ENCODE results near the gene HDDC2. TPM values are rescaled to one million over a fixed set of nuclear protein-coding genes. Genes with fewer than 3 reads are reported as not detected.
"Not testable (repeated sequence)": the region's sequence is repeated elsewhere in the genome, so short reads cannot be mapped to it uniquely, and the experiment has no call there.

HDDC2 gene
- total RNA-seq, 1 donor from 2014 or later, result 92.0 TPM

GRCh38 chr6:125310994-125311649, 9.4 kb upstream of the HDDC2 start:
- ATAC-seq, result peak; percentile 86
- intact Hi-C loops (cut with micrococcal nuclease), result loop anchor here (2.0 to 5.0 kb wide), 2 partner anchors 441 to 458 kb away; no protein-coding TSS in a partner anchor

DNA sequence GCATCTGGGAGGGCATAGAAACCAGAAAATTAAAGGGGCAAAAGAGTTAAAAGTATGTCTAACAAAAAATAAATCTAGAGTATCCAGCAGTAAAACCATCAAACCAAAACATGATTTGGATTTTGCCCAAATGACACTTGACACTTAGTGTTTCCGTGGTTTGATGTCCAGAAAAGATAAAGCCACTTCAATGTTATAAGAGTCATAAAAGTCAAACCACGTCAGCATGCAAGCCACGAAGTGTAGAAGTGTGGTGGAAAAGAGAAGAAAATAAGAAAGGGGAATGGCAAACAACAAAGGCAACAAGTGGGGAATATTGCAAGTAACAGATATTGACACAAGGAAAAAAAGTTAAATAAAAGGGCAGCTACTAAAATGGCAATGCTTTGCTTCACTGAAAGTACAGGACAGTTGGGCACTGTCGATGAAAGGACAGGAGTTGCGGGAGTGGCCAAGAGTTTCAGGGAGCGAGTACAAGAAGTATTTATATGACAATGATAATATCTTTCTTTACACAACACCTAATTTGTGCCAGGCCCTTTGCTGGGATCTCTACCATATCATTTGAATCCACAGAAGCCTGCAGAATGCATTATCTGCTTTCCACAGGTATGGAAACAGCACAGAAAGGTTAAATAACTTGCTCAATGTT, 6.3 kb upstream of the HDDC2 start:
- intact Hi-C loops (cut with micrococcal nuclease), result no loop called here
- ATAC-seq (no peak), DNase-seq (no peak)

More at GRCh38 chr6:125310994-125311649, 9.4 kb upstream of the HDDC2 start:
- no peak for DNase-seq

DNA sequence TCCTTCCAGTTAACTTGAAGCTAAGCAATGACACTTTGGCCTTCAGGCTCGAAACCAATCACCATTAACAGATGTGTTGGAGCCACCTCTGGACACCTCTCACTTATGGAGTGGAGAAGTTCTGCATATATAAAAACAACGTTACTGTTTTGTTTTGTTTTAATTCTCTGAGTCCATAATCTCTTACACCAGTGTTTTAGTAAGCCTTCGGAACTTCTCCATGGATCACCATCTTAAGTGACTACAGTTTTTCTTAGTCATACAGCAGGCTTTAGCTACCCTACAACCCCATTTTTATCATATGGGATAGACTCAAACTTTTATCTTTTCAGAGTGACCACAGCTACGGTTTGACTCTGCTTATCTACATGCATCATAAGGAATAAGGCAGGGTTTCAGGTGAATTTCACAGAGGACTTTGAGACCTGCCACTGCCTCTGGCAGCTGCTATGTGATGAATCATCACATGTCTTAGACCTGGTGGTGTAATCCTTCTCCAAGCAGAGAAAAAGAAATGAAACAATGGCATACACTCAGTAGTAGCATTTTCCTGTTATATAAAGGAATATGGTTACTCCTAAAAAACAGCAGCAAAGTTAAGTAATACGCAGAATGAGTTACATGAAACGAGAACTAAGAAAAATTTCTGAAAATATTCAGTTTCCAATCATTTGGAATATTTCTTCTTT, 5.5 kb upstream of the HDDC2 start:
- DNase-seq, result no peak
- intact Hi-C loops (cut with micrococcal nuclease), result no loop called here
- no peak for ATAC-seq

DNA sequence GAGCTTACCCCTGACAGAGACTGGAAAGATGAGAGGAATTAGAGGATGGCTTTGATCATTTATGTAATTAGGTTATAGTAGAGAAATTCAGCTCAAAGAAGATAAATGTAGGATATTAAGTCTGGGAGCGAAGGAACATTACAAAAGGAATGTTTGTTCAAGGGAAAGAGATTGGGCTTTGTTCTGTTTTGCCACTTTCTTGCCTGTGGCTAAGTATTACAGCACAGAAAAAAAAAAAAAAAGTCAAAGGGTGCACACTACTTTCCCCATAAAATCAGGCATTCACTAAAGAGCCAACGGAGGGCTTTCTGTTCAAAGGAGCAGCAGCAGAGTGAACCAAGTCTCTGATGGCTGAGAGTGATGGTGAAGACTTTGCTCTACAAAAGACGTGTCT, 5.0 kb upstream of the HDDC2 start:
- DNase-seq, result no peak
- no peak for ATAC-seq
- intact Hi-C loops (cut with micrococcal nuclease), result no loop called here

DNA sequence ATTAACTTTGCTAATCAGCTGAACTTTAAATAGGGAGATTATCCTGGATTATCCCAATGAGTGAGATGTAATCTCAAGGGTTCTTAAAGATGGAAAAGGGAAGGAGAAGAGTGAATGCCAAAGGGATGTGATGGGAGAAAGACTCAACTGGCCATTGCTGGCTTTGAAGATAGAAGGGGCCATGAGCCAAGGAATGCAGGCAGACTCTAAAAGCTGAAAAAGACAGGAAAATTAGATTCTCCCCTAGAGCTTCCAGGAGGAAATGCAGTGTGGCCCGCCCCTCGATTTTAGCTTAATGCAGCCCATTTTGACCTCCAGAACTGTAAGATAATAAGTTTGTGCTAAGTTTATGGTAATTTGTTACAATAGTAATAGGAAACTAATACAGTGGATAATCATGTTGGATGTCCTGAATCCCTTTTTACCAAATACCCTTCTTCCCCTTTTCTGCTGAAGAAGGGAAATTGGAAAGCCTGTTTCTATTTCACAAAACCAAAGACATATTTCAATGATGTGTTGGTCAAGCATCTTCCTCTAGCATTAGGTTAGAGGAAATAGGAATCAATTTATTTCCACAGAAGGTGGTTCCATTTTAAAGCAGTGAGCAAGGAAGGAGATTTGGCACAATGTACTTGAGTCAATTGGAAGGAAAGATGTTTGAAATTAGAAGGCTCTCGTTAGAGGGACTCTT, 3.3 kb upstream of the HDDC2 start:
- intact Hi-C loops (cut with micrococcal nuclease), result loop anchor here (5.0 kb wide), 1 partner anchor 153 kb away; the partner anchor contains the start of gene TPD52L1
- DNase-seq, result no peak
- no peak for ATAC-seq

DNA sequence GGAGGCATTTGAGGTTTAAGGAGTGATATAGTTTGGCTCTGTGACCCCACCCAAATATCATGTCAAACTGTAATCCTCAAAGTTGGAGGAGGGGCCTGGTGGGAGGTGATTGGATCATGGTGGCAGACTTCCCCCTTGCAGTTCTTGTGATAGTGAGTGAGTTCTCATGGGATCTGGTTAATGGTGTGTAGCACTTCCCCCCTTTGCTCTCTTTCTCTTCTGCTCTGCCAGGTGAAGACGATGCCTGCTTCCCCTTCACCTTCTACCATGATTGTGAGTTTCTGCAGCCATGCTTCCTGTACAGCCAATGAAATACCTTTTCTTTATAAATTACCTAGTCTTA, 1.7 kb upstream of the HDDC2 start:
- DNase-seq (no peak), ATAC-seq (no peak)
- intact Hi-C loops (cut with micrococcal nuclease), result loop anchor here (5.0 kb wide), 1 partner anchor 151 kb away; the partner anchor contains the start of gene TPD52L1

- intact Hi-C loops (cut with micrococcal nuclease), result loop anchor here (5.0 kb wide), 1 partner anchor 151 kb away; the partner anchor contains the start of gene TPD52L1
- DNase-seq, result no peak
Measured at GRCh38 chr6:125302840-125303511, 1.2 kb upstream of the HDDC2 start.

DNA sequence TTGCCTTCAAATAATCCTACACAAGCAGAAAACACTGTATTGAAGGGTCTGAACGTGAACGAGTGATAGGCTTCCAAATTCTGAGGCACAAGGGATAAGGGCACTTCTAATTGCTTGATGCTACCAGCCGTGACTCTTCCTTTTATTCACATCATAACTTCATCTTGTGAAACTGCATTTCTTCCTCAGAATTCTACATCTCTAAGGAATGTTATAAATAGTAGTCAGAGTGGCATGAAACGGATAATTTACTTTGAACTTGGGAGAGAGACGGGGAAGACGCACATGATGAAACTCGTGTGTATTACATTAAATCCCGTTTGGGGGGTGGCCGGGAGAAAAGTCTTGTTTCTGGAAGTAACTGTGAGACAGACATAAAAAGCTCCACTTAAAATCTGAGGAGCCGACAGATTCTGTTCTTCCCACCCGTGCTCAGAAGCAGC, 754 bp downstream of the HDDC2 start:
- no peak for ATAC-seq
- no peak for DNase-seq
- intact Hi-C loops (cut with micrococcal nuclease), result loop anchor here (5.0 kb wide), 1 partner anchor 149 kb away; the partner anchor contains the start of gene TPD52L1

More at GRCh38 chr6:125302840-125303511, 1.2 kb upstream of the HDDC2 start:
- ATAC-seq, result no peak

GRCh38 chr6:125299257-125299656, 2.5 kb downstream of the HDDC2 start:
- DNase-seq, result no peak
- intact Hi-C loops (cut with micrococcal nuclease), result no loop called here
- no peak for ATAC-seq

DNA sequence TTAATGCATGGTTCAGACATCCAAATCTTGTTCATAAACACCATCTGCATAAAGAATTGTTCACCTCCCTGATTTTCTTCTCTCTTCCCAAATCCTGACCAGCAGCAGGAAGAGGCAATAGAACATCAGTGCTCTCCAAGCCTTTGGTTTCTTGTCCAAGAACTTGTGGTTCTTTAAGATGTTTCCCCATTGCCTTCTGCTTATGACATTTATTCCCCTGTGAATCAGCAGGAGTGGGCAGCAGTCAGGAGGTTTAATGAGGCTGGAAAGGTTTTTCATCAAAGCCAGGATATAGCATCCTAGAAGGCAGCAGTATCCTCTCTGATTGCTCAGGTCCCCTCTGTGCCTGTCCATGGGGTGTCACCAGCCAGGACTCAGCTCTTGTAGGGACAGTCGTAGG, 5.3 kb downstream of the HDDC2 start:
- ATAC-seq, result no peak
- intact Hi-C loops (cut with micrococcal nuclease), result no loop called here
- DNase-seq, result no peak

DNA sequence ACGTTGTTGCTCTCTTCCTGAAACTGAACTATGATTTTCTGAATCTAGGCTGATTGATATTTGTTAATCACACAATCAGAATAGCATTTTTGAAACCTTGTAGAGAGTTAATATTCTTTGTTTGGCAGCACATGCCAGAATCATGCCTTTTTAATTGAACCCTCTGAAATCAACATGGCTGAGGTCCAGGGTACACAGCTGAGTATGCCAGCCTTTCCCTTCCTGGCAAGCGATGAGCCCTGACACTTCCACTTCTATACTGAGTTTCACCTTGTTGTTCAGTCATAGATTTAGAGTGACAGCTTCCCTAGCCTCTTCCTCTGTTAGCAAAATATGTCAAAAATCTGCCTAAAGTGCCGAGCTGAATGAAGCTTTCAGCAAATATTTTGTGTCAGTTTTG, 6.8 kb downstream of the HDDC2 start:
- intact Hi-C loops (cut with micrococcal nuclease), result no loop called here
- DNase-seq (peak; percentile 42), ATAC-seq (peak; percentile 89)

DNA sequence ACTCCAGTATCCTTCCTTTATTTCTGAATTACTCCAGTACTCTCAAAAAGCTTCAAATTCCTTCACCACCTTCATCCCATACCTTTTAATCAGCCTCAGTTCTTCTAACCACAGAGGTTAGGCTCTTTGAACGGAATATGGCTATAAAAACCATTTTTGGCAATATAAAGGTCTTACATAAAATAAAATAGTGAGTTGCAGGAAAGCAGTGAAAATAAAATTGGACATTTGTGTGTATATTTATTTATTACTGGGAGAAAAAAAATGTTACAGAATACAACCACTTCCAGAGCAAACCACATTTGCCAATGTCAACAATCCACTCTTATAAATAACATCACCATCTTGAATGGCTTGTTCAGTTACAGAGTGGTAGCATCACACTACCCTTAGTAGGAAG, 7.7 kb downstream of the HDDC2 start:
- ATAC-seq (no peak), DNase-seq (no peak)
- intact Hi-C loops (cut with micrococcal nuclease), result no loop called here

DNA sequence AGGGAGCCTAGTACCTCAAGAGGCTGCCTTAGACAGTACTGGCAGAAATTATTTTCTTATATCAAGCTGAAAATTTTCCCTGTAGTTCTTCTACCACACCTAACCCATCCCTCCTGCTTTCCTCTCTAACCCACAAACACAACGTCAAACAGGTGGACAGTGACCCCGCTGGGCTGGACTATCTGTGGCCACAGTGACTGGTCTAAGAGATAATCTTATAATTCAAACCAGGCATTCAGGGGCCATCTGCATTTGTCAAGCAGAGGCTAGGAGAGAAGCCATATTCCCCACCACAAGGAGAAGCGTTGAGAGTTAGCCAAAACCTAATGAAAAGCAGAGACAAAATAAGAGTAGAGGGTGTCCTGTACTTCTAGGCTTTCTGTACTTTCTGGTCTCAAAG, 8.2 kb downstream of the HDDC2 start:
- no peak for ATAC-seq
- no peak for DNase-seq
- intact Hi-C loops (cut with micrococcal nuclease), result no loop called here

DNA sequence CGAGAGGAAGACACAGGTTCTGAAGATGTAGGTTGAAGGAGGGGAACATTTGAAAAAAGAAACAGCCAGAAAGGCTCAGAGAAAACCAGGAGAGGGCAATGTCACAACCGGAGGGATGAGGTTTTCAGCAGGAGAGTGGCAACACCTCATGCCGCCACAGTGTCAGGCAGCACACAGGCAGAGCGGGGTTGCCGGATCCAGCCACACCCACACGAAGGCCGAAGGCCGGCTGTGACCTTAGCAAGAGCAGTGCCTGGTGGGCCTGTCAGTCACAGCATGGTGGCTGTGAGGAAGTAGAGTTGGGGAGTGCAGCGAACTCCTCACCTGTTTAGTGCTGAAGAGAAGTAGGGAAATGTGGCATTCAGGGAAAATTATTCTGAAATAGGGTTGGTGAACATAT, 14.0 kb downstream of the HDDC2 start:
- DNase-seq, result no peak
- ATAC-seq, result no peak
- intact Hi-C loops (cut with micrococcal nuclease), result no loop called here

GRCh38 chr6:125285936-125286335, 15.8 kb downstream of the HDDC2 start:
- DNase-seq (no peak), ATAC-seq (no peak)
- intact Hi-C loops (cut with micrococcal nuclease), result no loop called here

DNA sequence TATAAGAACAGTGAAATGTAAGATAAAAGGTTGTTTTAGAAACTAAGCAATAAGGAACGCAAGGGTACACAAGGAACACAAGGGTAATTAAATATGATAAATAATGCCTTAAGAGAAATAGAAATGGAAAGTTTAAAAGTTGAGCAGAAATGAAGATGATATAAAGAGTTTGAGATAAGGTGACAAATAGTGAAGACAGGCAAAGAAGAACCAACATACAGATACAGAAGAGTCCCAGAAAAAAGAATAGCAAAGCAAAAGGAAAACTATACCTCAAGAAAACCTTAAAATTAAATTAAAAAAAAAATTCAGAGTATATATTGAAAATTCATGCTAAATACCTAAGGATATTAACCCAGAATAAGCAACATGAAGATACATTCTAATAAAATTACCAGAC, 16.4 kb downstream of the HDDC2 start:
- ATAC-seq, result no peak
- DNase-seq, result no peak
- intact Hi-C loops (cut with micrococcal nuclease), result no loop called here

- ATAC-seq; intact Hi-C loops (cut with micrococcal nuclease); DNase-seq: not testable (repeated sequence)
Measured at GRCh38 chr6:125282470-125282869, 19.3 kb downstream of the HDDC2 start.

- ATAC-seq; intact Hi-C loops (cut with micrococcal nuclease); DNase-seq: not testable (repeated sequence)
Measured at GRCh38 chr6:125280370-125281035, 21.3 kb downstream of the HDDC2 start.

All from left ventricle myocardium superior (tissue), 1 donor.